ENCODE results near the gene LRIG3. TPM values are rescaled to one million over a fixed set of nuclear protein-coding genes. Genes with fewer than 3 reads are reported as not detected.
A peak's percentile ranks its signal among the peaks of the same experiment; 100 is the strongest.
"Not testable (repeated sequence)": the region's sequence is repeated elsewhere in the genome, so short reads cannot be mapped to it uniquely, and the experiment has no call there.

The LRIG3 gene
- total RNA-seq, 6 experiments from 2014 or later, result 6.1 to 11.0 (median 6.8) TPM

GRCh38 chr12:58860056-58860787 lies 60.1 kb downstream of the LRIG3 start:
- TF ChIP-seq CTCF (IDR thresholded peaks at IDR 0.05), result no peak
- Mint-ChIP-seq H3K4me1 (ENCODE audit: low read depth) (no peaks in the 10 kb centered on the region), H3K9me3 (no peaks in the 10 kb centered on the region), H3K4me3 (no peak overlapping the region), H3K27me3 (ENCODE audit: insufficient read depth) (peaks cover 8% of the 10 kb centered on the region), H3K27ac (no peak overlapping the region), H3K36me3 (ENCODE audit: low read depth) (no peaks in the 10 kb centered on the region; the same call in 1 of the 2 replicates)
- DNase-seq, result no peak

- H3K27ac Mint-ChIP-seq, result no peak overlapping the region
Measured at GRCh38 chr12:58858030-58858429, 62.3 kb downstream of the LRIG3 start.

GRCh38 chr12:58857206-58857605 lies 63.1 kb downstream of the LRIG3 start:
- DNase-seq; H3K4me1 Mint-ChIP-seq (ENCODE audit: low read depth); H3K27ac Mint-ChIP-seq; H3K4me3 Mint-ChIP-seq; H3K9me3 Mint-ChIP-seq; H3K36me3 Mint-ChIP-seq (ENCODE audit: low read depth): not testable (repeated sequence)
- peaks cover 17% of the 10 kb centered on the region for H3K27me3 Mint-ChIP-seq (ENCODE audit: insufficient read depth)

More at GRCh38 chr12:58858030-58858429, 62.3 kb downstream of the LRIG3 start:
- no peak for DNase-seq
- Mint-ChIP-seq H3K4me3 (no peak overlapping the region), H3K27me3 (ENCODE audit: insufficient read depth) (peaks cover 12% of the 10 kb centered on the region), H3K4me1 (ENCODE audit: low read depth) (no peaks in the 10 kb centered on the region), H3K36me3 (ENCODE audit: low read depth) (no peaks in the 10 kb centered on the region), H3K9me3 (no peaks in the 10 kb centered on the region)
- no peak for TF ChIP-seq CTCF (IDR thresholded peaks at IDR 0.05)

GRCh38 chr12:58855630-58856029 lies 64.7 kb downstream of the LRIG3 start:
- H3K36me3 Mint-ChIP-seq (ENCODE audit: low read depth); DNase-seq; H3K4me1 Mint-ChIP-seq (ENCODE audit: low read depth); H3K27ac Mint-ChIP-seq; H3K9me3 Mint-ChIP-seq; H3K4me3 Mint-ChIP-seq: not testable (repeated sequence)
- H3K27me3 Mint-ChIP-seq (ENCODE audit: insufficient read depth), result peaks cover 14% of the 10 kb centered on the region

- H3K4me3 Mint-ChIP-seq, result no peak overlapping the region
- no peak for TF ChIP-seq CTCF (IDR thresholded peaks at IDR 0.05)
- H3K9me3 Mint-ChIP-seq, result no peaks in the 10 kb centered on the region
- H3K27ac Mint-ChIP-seq, result no peak overlapping the region
- peaks cover 10% of the 10 kb centered on the region for H3K27me3 Mint-ChIP-seq (ENCODE audit: insufficient read depth)
- peak; percentile 4 for DNase-seq
- peaks cover 10% of the 10 kb centered on the region; the same call in 1 of the 2 replicates for H3K4me1 Mint-ChIP-seq (ENCODE audit: low read depth)
- H3K36me3 Mint-ChIP-seq (ENCODE audit: low read depth), result no peaks in the 10 kb centered on the region
Measured at GRCh38 chr12:58850826-58851225, 69.5 kb downstream of the LRIG3 start.

- Mint-ChIP-seq H3K4me3 (no peak overlapping the region), H3K27ac (no peak overlapping the region), H3K27me3 (ENCODE audit: insufficient read depth) (peaks cover 7% of the 10 kb centered on the region), H3K36me3 (ENCODE audit: low read depth) (no peaks in the 10 kb centered on the region), H3K4me1 (ENCODE audit: low read depth) (peaks cover 10% of the 10 kb centered on the region; the same call in 1 of the 2 replicates), H3K9me3 (no peaks in the 10 kb centered on the region)
- DNase-seq, result no peak
- TF ChIP-seq CTCF (IDR thresholded peaks at IDR 0.05), result no peak
Measured at GRCh38 chr12:58847901-58848600, 72.3 kb downstream of the LRIG3 start.

Measured in HFFc6 (cell line).